H1 (cell line): Measurements from ENCODE around the gene DAAM1. TPM values are rescaled to one million over a fixed set of nuclear protein-coding genes. Genes with fewer than 3 reads are reported as not detected.

Source experiments
- CREB1 ChIP-seq: IDR thresholded peaks from 2 replicates; pipeline ENCODE4 v1.6.1; 2012; ENCODE audit warnings: inconsistent platforms
- FOSL1 ChIP-seq: IDR thresholded peaks from 2 replicates; pipeline ENCODE4 v1.6.1; 2011; ENCODE audit warnings: mild to moderate bottlenecking, low read depth, low read length, moderate library complexity; ENCODE audit not compliant: insufficient read depth
- PHF8 ChIP-seq: fragments of 200-600 bp; sonication (generic); conservative IDR thresholded peaks from 2 replicates; pipeline ENCODE4 v1.7.1; 2012; ENCODE audit warnings: low read depth, mild to moderate bottlenecking, inconsistent platforms, low read length, moderate library complexity
- SAP30 ChIP-seq: fragments of 300-600 bp; sonication (generic); IDR thresholded peaks from 2 replicates; pipeline ENCODE4 v1.7.1; 2012; ENCODE audit warnings: low read length, moderate library complexity, mild to moderate bottlenecking, inconsistent platforms; ENCODE audit not compliant: insufficient read depth, insufficient replicate concordance
- SUZ12 ChIP-seq: fragments of 200-600 bp; sonication (generic); IDR thresholded peaks from 2 replicates; pipeline ENCODE4 v1.6.1; 2012; ENCODE audit warnings: mild to moderate bottlenecking, inconsistent platforms, low read length, moderate library complexity, mixed read lengths
- polyA plus RNA-seq, 7 experiments: library from polyadenylated mRNA; depleted of rRNA in 3 of 7; stranded (reverse) in 5 of 7; unstranded in 2 of 7; fragments of >200 nt in 5 of 7; fragments of 200-250 nt in 2 of 7; gene quantifications; 1 replicate in 5 of 7; 2 replicates in 1 of 7; 4 replicates in 1 of 7; pipeline versions ENCODE4 v1.2.1 to v1.2.3, GENCODE V29; 2011 to 2013; ENCODE audit warnings: missing spikeins in 2 of 7, mixed read lengths in 2 of 7
- total RNA-seq: library from RNA; stranded (reverse); fragmentation: NEBNext Ultra II Directional; extraction: Animal tissue kit (Norgen Biotek cat#: 25700); gene quantifications from 2 replicates; pipeline ENCODE4 v1.2.1, GENCODE V29; 2021

Gene DAAM1
- total and polyA plus RNA-seq, 2 of the 8 experiments (the other 6 are each of a cell fraction or from before 2014, with no cell fraction given): 5.0 to 44.9 TPM

- no peak for TF ChIP-seq PHF8
- TF ChIP-seq SAP30: no peak
- no peak for TF ChIP-seq CREB1
- no peak for TF ChIP-seq SUZ12
- TF ChIP-seq FOSL1: no peak
These were observed 155.5 kb downstream of the DAAM1 start (continued) for GRCh38 chr14:59344016-59344415.
